ENCODE results near the gene IL6ST. TPM values are rescaled to one million over a fixed set of nuclear protein-coding genes. Genes with fewer than 3 reads are reported as not detected.

Gene IL6ST
- polyA plus RNA-seq, 1 experiment = 448 TPM

DNA sequence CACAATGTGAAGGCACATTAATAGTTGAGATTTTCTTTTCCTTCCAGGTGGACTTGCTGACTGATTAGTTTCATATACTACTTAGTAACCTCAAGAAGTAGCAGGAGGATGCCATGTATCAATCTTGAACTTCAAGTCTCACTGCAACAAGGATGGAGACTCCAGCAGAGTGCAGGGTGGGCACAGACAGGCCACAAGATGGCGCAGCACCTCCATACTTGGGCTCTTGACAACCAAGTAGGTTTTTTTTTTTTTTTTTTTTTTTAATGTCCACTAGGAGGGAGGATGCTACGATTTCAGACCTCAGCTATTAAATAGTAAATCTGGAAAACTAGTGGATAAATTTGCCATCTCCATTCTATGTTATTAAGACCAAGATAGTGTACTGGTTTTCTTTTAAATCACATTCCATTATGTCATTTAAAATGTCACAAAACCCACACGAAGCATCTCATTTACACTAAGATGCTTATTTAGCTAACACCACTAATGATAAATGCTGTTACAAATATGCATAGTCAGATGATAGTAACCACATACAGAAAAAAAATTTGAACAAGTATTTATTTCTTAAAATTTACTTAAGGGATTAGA lies 58.6 kb downstream of the IL6ST start:
- Histone ChIP-seq H3K9me3 (ENCODE audit: control insufficient read depth, insufficient read depth, low read length) (no peaks in the 10 kb centered on the region; the same call in 1 of the 2 replicates), H3K4me3 (ENCODE audit: low read depth, low read length) (no peak overlapping the region), H3K27ac (ENCODE audit: low read depth, low read length) (no peak overlapping the region), H3K27me3 (ENCODE audit: control insufficient read depth, insufficient read depth, low read length) (no peaks in the 10 kb centered on the region)
- peak; percentile 82 for DNase-seq (ENCODE audit: low read depth, low spot score)
- TF ChIP-seq, protein P1, sequence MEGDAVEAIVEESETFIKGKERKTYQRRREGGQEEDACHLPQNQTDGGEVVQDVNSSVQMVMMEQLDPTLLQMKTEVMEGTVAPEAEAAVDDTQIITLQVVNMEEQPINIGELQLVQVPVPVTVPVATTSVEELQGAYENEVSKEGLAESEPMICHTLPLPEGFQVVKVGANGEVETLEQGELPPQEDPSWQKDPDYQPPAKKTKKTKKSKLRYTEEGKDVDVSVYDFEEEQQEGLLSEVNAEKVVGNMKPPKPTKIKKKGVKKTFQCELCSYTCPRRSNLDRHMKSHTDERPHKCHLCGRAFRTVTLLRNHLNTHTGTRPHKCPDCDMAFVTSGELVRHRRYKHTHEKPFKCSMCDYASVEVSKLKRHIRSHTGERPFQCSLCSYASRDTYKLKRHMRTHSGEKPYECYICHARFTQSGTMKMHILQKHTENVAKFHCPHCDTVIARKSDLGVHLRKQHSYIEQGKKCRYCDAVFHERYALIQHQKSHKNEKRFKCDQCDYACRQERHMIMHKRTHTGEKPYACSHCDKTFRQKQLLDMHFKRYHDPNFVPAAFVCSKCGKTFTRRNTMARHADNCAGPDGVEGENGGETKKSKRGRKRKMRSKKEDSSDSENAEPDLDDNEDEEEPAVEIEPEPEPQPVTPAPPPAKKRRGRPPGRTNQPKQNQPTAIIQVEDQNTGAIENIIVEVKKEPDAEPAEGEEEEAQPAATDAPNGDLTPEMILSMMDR (IDR thresholded peaks at IDR 0.05; ENCODE audit: low read depth, low read length) = peak; percentile 96
- CTCF ChIA-PET = interaction anchor here (0.6 to 6.4 kb wide), 67 partner anchors 9 to 1766 kb away, joined by 3 to 80 read pairs (median 5); no protein-coding TSS in a partner anchor
- POLR2A ChIA-PET = no interaction called here

DNA sequence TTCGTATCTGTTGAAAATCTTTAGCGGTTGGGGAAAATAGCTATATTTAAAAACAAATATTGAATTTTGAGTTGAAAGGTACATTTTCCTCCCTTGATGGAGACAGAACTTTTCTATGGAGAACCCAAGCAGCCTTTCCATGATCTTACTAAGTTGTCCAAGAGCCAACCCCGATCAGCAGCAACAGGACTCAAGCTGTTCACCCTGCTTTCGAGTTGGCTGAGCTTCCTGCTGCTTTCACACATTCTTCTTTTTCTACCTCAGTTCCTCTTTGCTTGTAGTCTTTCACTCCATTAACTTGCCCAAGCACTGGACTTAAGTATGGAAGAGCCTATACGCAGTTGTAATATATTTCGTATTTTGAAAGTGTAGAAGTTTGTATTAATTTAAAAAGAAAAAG lies 59.4 kb downstream of the IL6ST start:
- no peaks in the 10 kb centered on the region for H3K27me3 ChIP-seq (ENCODE audit: control insufficient read depth, insufficient read depth, low read length)
- no peaks in the 10 kb centered on the region; the same call in 1 of the 2 replicates for H3K9me3 ChIP-seq (ENCODE audit: control insufficient read depth, insufficient read depth, low read length)
- CTCF ChIA-PET = interaction anchor here (0.5 to 6.4 kb wide), 19 partner anchors 12 to 1263 kb away, joined by 3 to 80 read pairs (median 4); no protein-coding TSS in a partner anchor
- POLR2A ChIA-PET = no interaction called here
- no peak for DNase-seq (ENCODE audit: low read depth, low spot score)
- TF ChIP-seq, protein P1 (IDR thresholded peaks at IDR 0.05; ENCODE audit: low read depth, low read length) = no peak
- H3K27ac ChIP-seq (ENCODE audit: low read depth, low read length) = no peak overlapping the region
- H3K4me3 ChIP-seq (ENCODE audit: low read depth, low read length) = no peak overlapping the region

DNA sequence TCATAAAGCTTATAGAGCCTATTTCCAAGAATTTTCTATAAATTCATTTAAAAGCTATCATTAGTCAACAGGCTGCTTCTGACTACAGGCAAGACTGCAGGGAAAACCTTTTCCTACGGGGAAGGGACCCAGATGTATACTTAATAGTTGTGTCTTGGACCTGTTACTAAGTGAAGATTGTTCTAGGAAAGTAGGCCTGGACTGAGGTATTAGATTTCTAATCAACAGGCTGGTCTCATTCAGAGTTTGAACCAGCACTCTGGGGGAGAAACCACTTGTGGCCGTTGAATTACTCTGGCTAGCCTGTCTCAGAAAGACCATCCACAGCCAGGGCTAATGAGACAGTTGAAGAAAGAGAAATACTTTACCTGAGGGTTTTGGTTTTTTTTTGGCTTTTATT lies 60.0 kb downstream of the IL6ST start:
- H3K27me3 ChIP-seq (ENCODE audit: control insufficient read depth, insufficient read depth, low read length) = no peaks in the 10 kb centered on the region
- POLR2A ChIA-PET = interaction anchor here (0.6 kb wide), 1 partner anchor 84 kb away, joined by 3 read pairs; no protein-coding TSS in a partner anchor
- CTCF ChIA-PET = interaction anchor here (0.6 to 6.4 kb wide), 16 partner anchors 13 to 1263 kb away, joined by 3 to 80 read pairs (median 4); no protein-coding TSS in a partner anchor
- no peak overlapping the region for H3K4me3 ChIP-seq (ENCODE audit: low read depth, low read length)
- TF ChIP-seq, protein P1 (IDR thresholded peaks at IDR 0.05; ENCODE audit: low read depth, low read length) = no peak
- no peak overlapping the region for H3K27ac ChIP-seq (ENCODE audit: low read depth, low read length)
- H3K9me3 ChIP-seq (ENCODE audit: control insufficient read depth, insufficient read depth, low read length) = no peaks in the 10 kb centered on the region; the same call in 1 of the 2 replicates
- no peak for DNase-seq (ENCODE audit: low read depth, low spot score)

DNA sequence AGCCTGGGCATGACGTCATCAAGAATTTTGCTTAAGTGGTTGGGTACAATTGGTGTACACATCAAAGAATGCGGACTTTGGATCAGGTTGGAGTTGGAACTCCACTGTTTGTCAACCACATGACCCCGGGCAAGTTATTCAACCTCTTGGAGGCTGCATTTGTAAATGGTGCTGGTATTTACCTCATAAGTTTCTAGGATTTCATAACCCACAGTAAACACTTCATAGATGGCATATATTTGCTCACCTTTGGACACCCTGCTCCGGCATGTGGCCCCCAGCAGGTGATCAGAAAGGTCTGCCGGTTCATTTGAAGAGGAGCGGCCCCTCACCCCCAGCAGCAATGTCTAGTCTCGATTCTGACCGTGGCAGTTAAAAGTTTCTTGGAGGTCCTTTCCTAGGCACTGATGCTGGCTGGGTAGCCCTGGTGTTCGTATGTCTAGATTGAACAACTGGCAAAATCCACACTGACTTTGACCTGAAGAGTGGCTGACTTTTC lies 60.6 kb downstream of the IL6ST start:
- Histone ChIP-seq H3K9me3 (ENCODE audit: control insufficient read depth, insufficient read depth, low read length) (no peaks in the 10 kb centered on the region; the same call in 1 of the 2 replicates), H3K4me3 (ENCODE audit: low read depth, low read length) (no peak overlapping the region), H3K27ac (ENCODE audit: low read depth, low read length) (no peak overlapping the region), H3K27me3 (ENCODE audit: control insufficient read depth, insufficient read depth, low read length) (no peaks in the 10 kb centered on the region)
- ChIA-PET CTCF (no interaction called here), POLR2A (no interaction called here)
- TF ChIP-seq, protein P1 (IDR thresholded peaks at IDR 0.05; ENCODE audit: low read depth, low read length) = no peak
- no peak for DNase-seq (ENCODE audit: low read depth, low spot score)
